Endothelial cell of coronary artery (primary cell): Measurements from ENCODE around the gene C2CD3. TPM values are rescaled to one million over a fixed set of nuclear protein-coding genes. Genes with fewer than 3 reads are reported as not detected.

Experiments used
- total RNA-seq: library from RNA; depleted of rRNA; stranded (reverse); fragments of >200 nt; gene quantifications from 2 replicates; pipeline ENCODE4 v1.2.3, GENCODE V29; 2014

C2CD3 gene, protein sequence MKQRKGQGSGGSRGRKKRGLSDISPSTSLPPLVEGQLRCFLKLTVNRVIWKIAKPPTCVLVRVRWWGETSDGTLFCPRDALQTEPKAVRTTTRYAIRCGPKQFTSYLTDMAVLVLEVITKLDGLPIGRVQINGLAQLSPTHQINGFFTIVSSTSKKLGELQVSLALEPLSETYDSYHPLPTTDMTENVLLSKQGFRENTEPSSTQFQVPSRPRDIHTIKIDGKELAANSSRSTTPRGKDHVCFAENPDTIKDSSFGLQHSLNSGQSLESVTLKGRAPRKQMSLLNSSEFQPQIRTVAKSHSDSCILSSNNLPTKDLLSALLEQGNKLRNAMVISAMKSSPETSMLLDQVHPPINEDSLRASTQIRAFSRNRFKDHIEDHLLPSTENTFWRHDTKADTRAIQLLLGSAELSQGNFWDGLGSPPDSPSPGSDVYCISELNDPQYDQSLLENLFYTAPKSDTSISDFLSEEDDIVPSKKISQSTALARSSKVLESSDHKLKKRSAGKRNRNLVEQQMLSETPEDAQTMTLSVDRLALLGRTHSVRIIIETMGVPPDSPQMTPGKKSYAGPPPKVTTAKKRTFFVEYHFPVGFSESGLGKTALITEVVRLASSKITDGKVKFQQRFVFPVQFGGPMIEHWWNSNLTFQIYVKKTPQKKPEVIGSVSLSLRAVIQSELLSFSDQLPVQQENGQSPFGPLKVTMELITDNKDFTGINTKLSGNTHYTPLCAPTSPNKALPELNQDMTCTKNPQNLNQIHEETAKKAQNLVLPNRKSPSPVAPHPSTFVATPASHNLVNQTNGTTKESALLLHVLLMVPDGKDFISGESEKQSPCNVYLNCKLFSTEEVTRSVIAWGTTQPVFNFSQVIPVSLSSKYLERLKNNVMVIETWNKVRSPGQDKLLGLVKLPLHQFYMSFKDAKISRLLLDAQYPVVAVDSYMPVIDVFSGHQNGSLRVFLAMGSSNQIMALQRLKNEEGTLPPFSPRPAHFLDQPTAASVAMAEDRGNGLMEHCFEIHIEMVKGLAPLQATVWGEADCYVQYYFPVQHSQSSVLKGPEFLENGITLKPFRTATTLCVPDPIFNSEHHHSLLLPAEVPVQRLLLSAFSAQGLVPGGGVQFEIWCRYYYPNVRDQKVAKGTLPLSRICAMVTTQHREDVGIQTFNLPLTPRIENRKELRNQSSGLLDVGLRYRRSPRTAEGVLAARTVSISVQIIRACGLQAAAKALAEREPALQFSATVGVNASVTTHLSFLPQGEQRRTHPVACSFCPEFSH (N-terminal part only)
- 8.7 and 10.9 TPM in 2 replicates for total RNA-seq

DNA sequence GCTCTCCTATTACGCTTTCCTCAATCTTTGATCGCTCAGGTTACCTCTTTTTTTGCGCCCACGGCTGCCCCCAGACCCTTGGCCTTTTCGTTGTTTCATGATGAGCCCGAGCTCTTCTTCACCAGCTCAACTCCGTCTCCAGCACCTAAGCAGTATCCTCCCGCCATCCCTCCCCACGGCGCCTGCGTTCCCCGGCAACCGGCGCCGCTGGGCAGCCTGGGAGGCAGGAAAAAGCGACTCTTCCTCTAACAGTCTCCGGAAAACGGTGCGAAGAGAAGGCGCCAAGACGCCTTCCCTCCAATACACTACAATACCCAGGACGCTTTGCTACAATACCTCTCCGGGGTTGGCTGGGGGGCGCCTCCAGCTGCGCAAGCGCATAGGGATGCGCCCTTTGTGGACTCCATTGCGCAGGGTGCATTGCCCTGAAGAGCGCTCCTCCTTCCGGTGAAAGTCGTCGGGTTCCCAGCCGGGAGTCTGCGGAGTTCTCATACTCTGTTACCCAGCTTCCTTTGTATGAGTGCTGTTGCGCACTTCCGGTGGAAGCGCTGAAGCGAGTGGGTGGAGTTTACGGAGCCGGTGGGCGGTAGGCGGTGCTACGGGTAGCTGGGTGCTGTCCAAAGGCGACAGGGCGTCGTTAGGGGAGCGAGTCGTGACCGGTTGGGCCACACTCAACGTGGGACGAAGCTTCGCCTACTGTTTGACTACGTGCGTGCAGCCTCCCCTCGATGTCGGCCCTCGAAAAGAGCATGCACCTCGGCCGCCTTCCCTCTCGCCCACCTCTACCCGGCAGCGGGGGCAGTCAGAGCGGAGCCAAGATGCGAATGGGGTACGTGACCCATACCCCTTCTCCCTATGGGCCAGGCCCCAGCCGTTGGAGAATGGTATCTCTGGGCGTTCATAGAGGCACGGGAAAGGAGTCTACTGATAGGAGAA is at the start of gene C2CD3, which contains the start of gene PPME1:
Gene C2CD3, minus strand, starts transcription at position 309 of the 936 bp plus-strand sequence. Its CDS starts 210 bp downstream, at position 99.
Gene PPME1, plus strand, starts transcription at position 596 of the 936 bp plus-strand sequence. Its CDS starts 133 bp downstream, at position 729.

DNA sequence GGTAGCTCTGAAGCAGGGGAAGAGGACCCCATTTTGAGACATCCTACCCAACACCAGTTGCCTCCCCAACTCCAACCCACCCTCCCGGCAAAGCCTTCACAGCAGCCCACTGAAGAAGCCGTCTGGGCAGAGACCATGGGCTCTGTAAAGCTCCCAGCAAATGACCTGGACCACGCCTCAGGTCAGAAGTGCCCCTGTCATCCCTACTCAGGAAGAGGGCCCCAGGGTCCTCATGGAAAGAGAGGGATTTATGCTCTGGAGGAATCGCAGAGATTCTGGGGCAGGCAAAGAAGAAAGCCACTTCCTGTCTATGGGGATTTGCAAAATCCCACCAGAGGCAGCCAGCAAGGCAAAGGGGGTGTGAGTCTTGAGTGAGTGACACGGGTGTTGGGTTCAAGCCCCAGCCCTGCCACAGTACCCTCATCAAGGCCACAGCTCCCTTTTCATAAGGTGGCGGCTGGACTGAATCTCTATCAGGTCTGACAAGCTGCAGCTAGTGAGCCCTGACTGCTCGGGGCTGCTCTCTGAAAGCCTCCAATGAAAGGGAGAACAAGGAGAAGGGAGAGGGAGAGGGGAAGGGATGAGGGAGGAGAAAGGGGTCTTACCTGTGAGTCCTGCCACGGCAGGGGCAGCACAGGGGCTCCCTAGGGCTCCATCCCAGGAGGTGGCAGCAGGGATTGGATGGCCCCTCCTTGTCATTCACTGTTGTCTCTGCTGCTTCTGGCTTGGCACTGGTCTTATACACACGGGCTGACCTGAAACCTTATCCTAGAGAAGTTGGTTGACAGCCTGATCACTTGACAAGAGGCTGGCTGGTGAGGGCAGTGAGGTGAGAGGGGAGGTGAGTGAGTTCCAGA is 162.2 kb downstream of the C2CD3 start, which contains the start of gene UCP3:
Gene UCP3, minus strand, starts transcription at position 713 of the 857 bp plus-strand sequence. CDS start 2,043 bp downstream, outside the sequence.

DNA sequence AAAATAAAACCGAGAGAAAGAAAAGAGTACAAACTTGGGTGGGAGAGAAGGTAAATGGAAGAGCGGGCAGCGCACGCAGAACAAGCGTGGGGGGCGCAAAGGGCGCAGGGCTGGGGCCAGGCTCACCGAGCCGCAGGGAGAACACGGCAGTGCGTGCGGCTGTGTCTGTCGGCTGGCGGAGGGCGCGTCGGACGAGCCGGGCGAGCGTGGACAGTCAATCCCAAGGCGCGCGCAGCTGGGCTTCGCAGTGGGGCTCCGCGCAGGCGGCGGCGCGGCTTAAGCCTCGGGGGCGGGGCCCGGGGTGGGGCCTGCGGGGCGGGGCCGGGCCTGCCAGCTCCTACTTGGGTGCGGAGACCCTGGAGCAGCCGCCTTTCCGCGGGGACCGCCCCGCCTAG is 188.2 kb downstream of the C2CD3 start, which contains the start of gene UCP2:
Gene UCP2, minus strand, starts transcription at position 249 of the 395 bp plus-strand sequence. CDS start 4,465 bp downstream, outside the sequence.

Other genes with a start within 250 kb of the C2CD3 start
- not detected in 2 replicates for gene DNAJB13, start 220.0 kb downstream of the C2CD3 start, total RNA-seq
- gene UCP2, start 188.2 kb downstream of the C2CD3 start, total RNA-seq = 0.28 and 0.63 TPM in 2 replicates
- 0.18 and 0.38 TPM in 2 replicates for gene UCP3, start 161.9 kb downstream of the C2CD3 start, total RNA-seq
- 26.4 and 39.1 TPM in 2 replicates for gene PPME1, start 287 bp upstream of the C2CD3 start, total RNA-seq
- 17.9 and 20.6 TPM in 2 replicates for gene P4HA3, start 140.6 kb upstream of the C2CD3 start, total RNA-seq
- 15.7 and 22.5 TPM in 2 replicates for gene PGM2L1, start 227.4 kb upstream of the C2CD3 start, total RNA-seq